DND-41 (cell line): Measurements from ENCODE around the gene IFNA13.
A peak's percentile ranks its signal among the peaks of the same experiment; 100 is the strongest.

Source experiments
- ATAC-seq: fragments of 200-7000 bp; cut with Tn5 transposase; 3 replicates; pipeline ENCODE4 v1.9.1; 2021; ENCODE audit warnings: low read depth; ENCODE audit not compliant: insufficient read depth
- DNase-seq: peaks from one replicate; pipeline ENCODE4 v3.0.0-alpha.2; 2020
- H2AFZ ChIP-seq: 2 replicates; pipeline ENCODE4 v1.6.0; 2012; ENCODE audit warnings: low read depth, low read length
- H3K27ac ChIP-seq: 2 replicates; pipeline ENCODE4 v1.5.1; 2012; ENCODE audit warnings: low read length, inconsistent platforms
- H3K27me3 ChIP-seq: fragments of 200-600 bp; sonication (generic); 2 replicates; pipeline ENCODE4 v1.6.0; 2012; ENCODE audit warnings: low read length, mild to moderate bottlenecking, inconsistent platforms; ENCODE audit not compliant: insufficient read depth, poor library complexity
- H3K36me3 ChIP-seq: 2 replicates; pipeline ENCODE4 v1.5.1; 2012; ENCODE audit warnings: low read length, inconsistent platforms; ENCODE audit not compliant: insufficient read depth
- H3K4me1 ChIP-seq: 2 replicates; pipeline ENCODE4 v1.5.1; 2012; ENCODE audit warnings: mild to moderate bottlenecking, low read length; ENCODE audit not compliant: insufficient read depth
- H3K4me2 ChIP-seq: 2 replicates; pipeline ENCODE4 v1.6.0; 2012; ENCODE audit warnings: mild to moderate bottlenecking, moderate library complexity, low read length, inconsistent platforms; ENCODE audit not compliant: insufficient read depth
- H3K4me3 ChIP-seq, 2 experiments: fragments of 200-600 bp in 1 of 2; shearing (Covaris generic) in 1 of 2; 2 replicates each; pipeline ENCODE4 v1.5.1; 2012 to 2016; ENCODE audit warnings: inconsistent platforms in 2 of 2, low read length in 2 of 2, mild to moderate bottlenecking in 2 of 2, low read depth in 1 of 2, moderate library complexity in 1 of 2
- H3K79me2 ChIP-seq: 2 replicates; pipeline ENCODE4 v1.6.0; 2012; ENCODE audit warnings: low read length, inconsistent platforms; ENCODE audit not compliant: insufficient read depth
- H3K9ac ChIP-seq: 2 replicates; pipeline ENCODE4 v1.6.0; 2012; ENCODE audit warnings: low read depth, mild to moderate bottlenecking, inconsistent platforms, low read length, moderate library complexity
- H3K9me3 ChIP-seq: 2 replicates; pipeline ENCODE4 v1.5.1; 2012; ENCODE audit warnings: low read length, moderate library complexity, mild to moderate bottlenecking, inconsistent platforms; ENCODE audit not compliant: insufficient read depth, severe bottlenecking
- H4K20me1 ChIP-seq: 2 replicates; pipeline ENCODE4 v1.6.0; 2012; ENCODE audit warnings: low read length; ENCODE audit not compliant: insufficient read depth
- CTCF ChIP-seq: IDR thresholded peaks from 2 replicates; pipeline ENCODE4 v1.5.1; 2012; ENCODE audit warnings: borderline replicate concordance, low read length, moderate library complexity, mild to moderate bottlenecking; ENCODE audit not compliant: poor library complexity, severe bottlenecking; ENCODE audit errors: extremely low read depth
- EZH2 ChIP-seq: IDR thresholded peaks from 3 replicates; pipeline ENCODE4 v1.6.1; 2012; ENCODE audit warnings: borderline replicate concordance, low read depth, mild to moderate bottlenecking, moderate library complexity, low read length, inconsistent platforms; ENCODE audit not compliant: severe bottlenecking

Gene IFNA13

GRCh38 chr9:21317956-21318923 lies 49.6 kb downstream of the IFNA13 start:
- H4K20me1 ChIP-seq = no peaks in the 10 kb centered on the region
- peaks cover 14% of the 10 kb centered on the region for H3K36me3 ChIP-seq
- H3K4me1 ChIP-seq = no peaks in the 10 kb centered on the region
- peak; percentile 88 for ATAC-seq
- no peak overlapping the region for H3K4me2 ChIP-seq
- no peak overlapping the region for H2AFZ ChIP-seq
- H3K79me2 ChIP-seq = no peaks in the 10 kb centered on the region
- H3K27ac ChIP-seq = no peak overlapping the region
- H3K9me3 ChIP-seq = no peaks in the 10 kb centered on the region
- no peak for TF ChIP-seq EZH2
- TF ChIP-seq CTCF = peak; percentile 71
- peak; percentile 40 for DNase-seq
- no peak overlapping the region for H3K4me3 ChIP-seq
- no peaks in the 10 kb centered on the region for H3K27me3 ChIP-seq
- H3K9ac ChIP-seq = no peak overlapping the region
